Epidermal melanocyte (primary cell): Measurements from ENCODE around the gene TLE7.

Experiments
- DNase-seq: peaks from one replicate; pipeline ENCODE4 v3.0.0; 2011; ENCODE audit warnings: low spot score; ENCODE audit not compliant: insufficient read length

TLE7 gene

DNA sequence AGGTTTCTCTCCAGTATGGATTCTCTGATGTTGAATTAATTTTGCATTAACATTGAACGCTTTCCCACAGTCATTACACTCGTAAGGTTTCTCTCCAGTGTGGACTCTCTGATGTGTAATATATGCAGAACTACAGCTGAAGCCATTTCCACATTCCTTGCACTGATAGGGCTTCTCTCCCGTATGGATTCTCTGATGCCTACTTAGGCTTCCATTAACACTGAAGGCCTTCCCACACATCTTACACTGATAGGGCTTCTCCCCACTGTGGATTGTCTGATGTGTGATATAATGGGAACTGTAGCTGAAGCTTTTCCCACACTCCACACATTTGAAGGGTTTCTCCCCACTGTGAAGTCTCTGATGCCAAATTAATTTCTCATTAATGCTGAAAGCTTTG, 7.2 kb upstream of the TLE7 start:
- DNase-seq: no peak

DNA sequence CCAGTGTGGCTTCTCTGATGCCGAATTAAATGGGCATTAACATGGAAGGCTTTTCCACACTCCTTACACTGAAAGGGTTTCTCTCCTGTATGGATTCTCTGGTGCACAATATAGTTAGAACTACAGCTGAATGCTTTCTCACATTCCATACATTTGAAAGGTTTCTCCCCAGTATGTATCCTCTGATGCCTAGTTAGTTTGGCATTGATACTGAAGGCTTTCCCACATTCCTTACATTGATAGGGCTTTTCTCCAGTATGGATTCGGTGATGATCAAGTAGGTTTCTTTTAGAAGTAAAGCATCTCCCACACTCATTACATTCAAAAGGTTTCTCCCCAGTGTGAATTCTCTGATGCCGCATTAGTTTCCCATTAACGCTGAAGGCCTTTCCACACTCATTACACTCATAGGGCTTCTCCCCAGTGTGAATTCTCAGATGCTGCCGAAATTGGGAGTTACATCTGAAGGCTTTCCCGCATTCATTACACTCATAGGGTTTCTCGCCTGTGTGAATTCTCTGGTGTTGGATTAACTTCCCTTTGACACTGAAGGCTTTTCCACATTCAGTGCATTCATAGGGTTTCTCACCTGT, 6.5 kb upstream of the TLE7 start:
- no peak for DNase-seq

DNA sequence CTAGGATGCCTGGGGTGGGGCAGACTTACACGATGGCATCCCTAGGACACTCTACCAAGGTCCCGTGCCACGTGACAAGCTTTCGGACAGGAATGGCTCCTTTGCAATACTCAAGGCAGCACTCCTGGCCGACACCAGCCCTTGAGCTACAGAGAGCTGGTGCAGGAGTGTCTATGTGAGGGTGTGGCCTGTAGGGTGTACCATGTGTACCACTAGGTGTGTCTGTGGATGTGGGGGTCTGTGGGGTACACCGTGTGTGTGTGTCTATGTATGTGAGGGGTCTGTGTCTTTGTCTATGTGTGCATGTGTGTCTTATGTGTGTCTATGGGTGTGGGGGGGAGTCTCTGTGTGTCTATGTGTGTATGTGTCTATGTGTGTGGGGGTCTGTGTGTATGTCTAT, 1.9 kb upstream of the TLE7 start:
- DNase-seq: no peak

DNA sequence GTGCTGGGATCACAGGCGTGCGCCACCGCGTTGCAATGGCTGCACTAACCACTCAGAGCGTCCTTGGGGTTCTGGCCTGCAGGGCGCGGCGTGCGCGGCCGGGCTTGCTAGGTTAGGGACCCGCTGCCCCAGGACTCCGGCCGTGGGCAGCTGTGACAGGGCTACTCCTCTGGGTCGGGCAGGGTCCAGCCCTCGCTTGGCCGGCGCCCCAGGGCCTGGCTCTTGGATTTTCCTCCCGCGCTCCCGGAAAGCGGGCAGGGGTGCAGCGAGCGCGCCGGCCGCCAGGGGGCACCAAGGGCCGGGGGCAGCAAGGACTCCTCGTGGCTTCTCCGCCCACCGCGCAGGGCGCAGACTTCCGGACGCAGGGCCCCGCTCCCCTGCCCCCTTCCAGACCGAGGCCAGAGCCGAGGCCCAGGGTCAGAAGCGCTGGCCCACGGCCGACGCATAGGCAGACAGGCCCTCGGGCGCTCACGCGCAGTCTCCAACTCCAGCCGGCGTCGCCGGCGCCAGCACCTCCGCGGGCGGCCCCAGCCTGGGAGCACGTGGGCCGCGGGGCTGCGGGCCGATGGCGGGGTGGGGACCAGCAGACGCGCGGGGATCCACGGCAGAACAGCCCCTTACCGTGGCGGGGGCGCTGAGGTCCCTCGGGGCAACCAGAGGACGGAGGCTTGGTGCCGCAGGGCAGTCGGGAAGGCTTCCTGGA, 355 bp downstream of the TLE7 start:
- DNase-seq: no peak

DNA sequence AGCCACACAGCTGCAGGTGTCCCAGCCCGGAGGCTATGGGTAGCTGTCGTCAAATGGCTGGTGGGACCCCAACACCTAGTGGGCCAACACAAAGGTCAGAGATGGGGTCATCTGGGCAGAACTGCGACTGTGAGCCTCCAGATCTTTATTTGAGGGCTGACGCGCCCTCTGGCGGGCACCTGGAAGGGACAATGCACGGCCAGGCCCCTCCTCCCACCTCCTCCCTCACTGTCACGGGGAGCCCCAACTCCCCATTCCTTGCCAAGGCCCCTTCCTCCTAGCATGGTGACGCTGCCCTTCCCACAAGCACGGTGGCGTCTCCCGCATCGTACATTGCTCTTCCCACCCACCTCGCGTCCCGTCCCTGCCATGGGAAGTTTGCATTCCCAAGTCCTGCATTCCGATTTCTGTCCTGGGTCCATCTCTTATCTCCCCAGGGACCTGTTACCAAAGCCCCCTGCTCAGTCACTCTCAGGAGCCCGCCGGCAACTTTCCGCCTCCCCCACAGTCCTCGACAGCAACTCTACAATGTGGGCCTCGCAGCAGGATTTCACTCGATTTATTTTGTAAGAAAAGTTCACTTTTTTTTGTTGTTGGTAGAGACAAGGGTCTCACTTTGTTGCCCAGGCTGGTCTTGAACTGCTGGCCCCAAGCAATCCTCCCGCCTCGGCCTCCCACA, 1.0 kb downstream of the TLE7 start:
- no peak for DNase-seq

DNA sequence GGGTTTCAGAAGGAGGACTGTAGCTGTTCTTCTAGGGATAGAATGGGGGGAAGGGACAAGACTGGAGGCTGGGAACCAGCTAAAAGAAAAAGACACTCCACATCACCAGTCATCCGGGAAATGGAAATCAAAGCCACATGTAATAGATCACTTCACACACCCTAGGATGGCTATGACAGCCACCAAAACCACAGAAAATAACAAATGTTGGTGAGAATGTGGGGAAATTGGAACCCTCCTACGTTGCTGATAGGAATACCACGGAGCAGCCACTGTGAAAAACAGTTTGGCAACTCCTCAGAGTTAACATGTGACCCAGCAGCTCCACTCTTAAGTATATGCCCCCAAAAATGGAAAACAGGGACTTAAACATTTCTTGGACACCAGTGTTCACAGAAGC, 2.3 kb downstream of the TLE7 start:
- DNase-seq: no peak

DNA sequence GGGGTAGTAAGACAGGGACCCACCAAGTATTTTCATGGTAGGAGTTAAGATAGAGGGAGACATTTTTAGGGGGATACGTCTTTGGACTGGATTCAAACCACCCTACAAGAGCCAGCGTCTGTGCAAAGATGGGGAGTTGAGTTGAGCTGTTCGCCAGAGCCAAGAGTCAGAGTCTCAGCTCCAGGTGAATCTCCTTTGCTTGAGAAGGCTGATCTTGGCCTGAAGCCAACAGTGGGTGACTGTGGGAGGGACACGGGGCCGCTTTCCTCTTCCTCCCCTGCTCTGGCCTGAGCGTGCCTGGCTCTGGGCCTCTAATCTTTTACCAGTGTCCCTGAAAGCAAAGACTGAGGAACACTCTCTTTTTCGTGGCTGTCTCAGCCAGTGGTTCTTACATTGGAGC, 5.4 kb downstream of the TLE7 start:
- no peak for DNase-seq

DNA sequence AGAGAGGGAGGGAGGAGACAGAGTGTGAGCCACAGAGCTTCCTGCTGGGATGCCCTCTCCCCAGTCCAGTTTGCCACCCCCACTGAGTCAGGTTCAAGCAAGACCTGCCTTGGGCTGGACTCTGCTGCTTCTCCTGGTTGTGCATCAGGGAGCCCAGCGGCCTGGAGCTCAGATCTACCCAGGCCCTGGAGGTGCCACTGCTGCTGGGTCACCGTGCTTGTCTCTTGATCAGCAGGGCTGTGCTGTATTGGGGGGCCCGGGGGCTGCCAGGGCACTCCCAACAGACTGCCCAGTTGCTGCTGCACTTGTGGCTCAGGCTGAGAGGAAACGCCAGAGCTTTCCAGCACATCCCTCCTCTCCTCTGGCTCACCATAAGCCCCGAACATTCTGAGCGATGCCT, 8.9 kb downstream of the TLE7 start:
- no peak for DNase-seq

DNA sequence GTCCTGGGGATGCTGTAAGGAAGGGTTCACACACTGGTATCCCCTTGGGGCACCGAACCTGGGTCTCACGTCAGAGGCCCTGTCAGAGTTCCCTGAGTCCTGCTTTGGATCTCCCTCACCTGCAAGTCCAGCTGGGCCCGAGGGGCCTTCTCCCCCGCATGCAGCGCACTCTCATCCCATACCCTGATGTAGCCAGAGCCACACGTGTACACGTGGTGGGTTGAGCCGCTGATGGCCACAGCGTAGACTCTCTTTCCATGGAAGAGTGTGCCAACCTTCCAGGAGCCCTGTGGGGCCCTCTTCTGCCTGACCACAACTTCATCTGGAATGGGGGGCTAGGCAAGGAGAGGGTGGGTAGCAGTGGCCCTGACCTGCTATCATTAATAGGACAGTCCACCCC, 9.9 kb downstream of the TLE7 start:
- DNase-seq: no peak

DNA sequence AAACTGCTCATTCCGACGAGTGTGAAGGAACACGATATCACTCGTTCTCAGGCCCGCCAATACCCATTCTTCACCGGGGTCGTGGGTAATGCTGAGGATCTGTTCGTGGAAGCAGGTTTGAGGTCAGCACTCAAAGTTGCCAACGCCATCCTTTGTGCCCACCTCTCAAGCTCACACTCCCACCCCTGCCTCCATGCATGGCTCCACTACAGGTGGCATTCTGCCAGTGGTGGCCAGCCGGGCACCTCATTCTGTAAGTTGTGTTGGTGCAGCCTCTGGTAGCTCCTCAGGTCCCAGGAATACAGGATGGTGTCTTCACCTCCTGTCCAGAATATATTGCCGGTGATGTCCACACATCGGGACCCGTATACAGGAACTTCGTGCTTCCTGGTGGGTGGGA, 10.7 kb downstream of the TLE7 start:
- no peak for DNase-seq

DNA sequence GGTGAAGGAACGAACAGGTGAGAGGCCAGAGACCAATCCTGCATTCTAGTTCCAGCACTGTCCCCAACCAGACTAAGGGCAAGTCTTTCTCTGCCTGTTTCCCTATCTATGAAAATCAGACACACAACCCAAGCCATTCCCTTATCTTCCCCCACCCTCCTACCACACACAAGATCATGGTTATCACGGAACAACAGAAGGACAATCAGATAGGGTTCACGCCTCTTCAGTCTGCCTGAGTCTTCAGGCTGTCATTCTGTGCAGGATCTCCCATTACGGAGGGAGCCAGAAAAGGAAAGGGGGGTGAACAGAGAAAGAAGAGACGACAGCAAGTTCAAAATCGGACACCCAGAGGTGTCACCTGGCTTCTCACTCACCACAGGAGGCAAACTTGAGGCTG, 11.1 kb downstream of the TLE7 start:
- DNase-seq: no peak

DNA sequence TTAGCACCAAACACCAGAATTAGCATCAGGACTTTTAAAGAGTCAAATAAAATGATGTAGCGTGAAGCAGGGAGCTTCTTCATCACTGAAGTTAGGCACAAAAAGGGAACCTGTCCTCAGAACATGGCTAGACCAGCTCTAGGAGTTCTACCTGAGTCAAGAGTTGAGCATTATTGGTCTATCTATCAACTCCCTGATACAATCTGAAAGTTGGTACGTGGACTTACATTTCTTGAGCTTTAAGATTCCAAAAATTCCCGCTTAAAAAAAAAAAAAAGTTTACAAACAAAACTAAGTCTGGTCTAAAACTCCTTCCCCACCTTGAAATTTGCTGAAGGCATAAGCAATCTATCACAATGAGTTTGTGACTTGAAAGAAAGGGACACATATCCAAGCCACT, 12.3 kb downstream of the TLE7 start:
- DNase-seq: no peak

DNA sequence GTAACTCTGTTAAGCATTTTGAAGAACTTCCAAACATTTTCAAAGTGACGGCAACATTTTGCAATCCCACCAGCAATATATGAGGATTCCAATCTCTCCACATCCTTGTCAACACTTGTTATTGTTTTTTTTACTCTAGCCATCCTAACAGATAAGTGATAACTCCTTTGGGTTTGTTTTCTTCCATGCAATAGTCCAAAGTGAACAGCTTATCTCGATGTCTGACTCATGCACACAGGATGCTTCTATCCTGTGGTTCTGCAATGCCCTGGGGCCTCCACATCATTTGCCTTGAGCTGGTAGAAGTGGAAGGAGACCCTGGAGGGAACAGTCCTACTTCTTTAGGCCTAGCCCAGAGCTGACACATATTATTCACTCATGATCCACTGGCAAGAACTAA, 13.0 kb downstream of the TLE7 start:
- no peak for DNase-seq

DNA sequence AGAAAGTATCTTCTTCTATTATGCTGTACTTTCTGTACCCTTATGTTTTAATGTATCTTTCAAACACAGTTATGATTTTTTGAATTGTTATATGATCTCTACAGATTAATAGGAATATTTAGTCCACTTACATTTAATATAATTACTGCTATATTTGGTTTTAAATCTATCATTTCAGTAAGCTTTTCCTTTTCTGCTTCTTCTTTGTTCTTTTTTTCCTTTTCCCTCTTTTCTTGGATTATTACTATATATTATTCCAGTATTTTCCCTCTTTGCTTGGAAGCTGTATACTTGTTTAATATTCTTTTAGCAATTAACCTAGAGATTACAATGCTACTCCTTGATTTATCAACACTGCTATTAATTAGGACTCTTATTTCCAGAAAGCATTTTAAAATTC, 13.5 kb downstream of the TLE7 start:
- DNase-seq: no peak

DNA sequence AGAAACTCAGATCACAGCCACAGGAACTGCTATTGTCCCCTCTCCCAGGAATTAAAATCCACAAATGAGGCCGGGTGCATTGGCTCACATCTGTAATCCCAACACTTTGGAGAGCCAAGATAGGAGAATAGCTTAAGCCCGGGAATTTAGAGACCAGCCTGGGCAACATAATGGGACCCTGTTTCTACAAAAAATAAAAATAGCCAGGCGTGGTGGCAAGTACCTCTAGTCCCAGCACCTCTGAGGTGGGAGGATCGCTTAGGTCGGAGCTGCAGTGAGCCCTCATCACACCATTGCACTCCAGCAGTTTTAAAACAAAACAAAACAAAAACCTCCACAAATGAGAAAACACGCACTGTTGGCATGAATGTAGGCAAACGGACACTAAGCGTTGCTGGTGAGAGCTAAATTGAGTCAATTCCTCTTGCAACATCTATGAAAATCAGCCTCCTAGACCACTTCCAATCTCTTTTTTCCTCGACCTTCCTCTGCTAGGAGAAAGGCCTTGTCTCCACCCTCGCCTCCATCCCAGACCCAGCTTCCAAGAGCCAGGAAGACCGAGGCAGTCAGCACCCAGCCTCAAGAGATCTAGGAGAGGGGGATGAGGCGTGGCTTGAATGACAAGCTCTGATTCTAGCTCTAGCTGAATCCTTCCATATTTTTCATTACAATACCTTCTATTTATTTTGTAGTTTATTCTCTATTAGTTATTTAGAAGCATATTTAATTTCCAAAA, 14.8 kb downstream of the TLE7 start:
- no peak for DNase-seq

DNA sequence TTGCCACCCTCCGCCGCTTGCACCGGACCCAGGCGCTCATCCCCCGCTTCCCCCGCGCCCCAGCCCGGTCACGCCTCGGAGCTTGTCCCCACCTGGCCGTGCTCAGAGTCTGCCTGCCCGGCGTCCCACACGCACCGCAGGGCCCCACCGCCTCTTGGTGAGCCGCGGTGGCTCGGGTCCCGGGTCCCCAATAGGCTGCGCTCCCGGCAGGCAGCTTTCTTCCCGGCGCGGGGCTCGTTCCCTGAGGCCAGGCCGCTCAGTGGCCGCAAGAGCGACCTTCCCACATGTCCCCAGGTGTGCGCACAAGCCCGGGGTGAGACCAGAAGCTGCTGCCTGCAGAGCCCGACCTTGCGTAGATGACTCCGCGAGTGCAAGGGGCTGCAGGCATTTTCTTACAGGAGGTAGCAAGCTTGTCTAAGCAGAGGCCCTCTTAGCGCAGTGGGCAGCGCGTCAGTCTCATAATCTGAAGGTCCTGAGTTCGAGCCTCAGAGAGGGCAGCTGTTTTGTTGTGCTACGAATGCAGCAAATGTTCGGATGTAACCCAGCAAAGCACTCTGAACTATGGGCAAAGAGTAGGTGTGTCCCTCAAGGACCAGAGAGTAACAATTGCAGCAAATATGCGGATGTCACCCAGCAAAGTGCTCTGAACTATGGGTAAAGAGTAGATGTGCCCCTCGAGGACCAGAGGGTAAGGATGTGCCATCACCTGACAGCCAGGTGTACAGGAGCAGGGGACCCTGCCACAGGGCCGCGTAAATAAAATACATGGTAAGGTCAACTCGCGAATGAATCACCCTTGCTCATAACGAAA, 15.6 kb downstream of the TLE7 start:
- DNase-seq: no peak

DNA sequence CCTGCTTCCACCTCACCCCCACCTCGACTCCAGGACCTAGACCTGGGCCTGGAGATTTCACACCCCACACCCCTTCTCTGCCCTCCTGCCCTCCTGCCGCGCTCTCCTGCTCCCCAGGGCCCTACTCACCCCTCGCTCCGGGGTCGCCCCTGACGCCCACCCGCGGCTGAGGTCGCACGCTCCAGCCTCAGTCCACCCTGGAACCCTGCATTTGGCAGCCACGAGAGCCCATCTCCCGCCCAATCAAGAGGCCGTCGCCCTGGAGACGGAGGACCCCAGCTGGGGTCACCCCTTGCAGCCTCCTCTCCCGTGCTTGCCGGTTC, 16.1 kb downstream of the TLE7 start:
- DNase-seq: no peak

DNA sequence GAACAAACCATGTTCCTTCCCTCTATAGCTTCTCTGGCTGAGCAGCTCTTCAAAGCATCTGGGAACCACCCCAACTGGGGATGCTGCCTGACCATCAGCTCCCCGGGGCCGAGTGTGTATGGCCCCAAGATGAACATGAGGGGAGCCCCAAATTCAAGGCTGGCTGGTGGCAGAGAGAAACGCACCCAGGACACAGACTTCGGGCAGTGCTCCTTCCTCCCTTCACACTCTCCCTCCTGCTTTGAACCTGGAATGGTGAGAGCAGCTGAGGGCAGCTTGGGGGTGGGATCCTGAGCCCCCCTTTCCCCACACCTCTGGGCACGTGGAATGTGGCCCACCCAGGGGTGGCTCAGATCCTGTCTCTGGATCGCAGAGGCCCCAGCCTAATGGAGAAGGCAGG, 17.2 kb downstream of the TLE7 start:
- DNase-seq: no peak

DNA sequence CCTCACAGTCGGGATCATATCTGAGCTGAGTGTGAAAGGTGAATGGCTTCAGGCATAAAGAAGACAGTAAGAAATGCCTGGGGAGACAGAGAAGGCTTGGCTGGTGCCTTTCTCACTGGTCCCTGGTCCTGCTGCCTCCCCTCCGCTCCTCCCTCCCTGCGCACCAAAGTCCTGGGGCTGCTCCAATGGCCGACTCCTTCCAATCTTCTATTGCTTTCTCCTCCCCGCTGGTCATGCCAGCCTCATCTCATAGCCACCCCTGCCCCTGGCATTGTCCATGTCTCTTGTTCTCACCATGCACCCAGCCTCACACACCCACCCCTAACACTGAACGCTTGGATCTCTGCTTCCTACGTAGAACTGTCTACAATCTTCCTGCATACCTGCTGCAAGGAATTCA, 18.0 kb downstream of the TLE7 start:
- DNase-seq: no peak

DNA sequence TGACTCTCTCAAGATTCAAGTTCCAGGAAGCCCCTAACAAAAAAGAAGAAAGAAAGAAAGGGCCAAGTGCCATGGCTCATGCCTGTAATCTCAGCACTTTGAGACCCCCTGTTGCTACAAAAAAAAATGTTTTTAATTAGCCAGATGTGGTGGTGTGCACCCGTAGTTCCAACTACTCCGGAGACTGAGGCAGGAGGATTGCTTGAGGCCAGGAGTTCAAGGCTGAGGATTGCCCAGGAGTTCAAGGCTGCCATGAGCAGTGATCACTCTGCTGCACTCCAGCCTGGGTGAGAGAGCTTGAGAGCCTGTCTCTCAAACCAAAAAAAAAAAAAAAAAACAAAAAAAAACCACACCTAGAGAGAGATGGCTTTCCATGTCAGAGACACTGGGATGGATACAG, 18.8 kb downstream of the TLE7 start:
- no peak for DNase-seq

DNA sequence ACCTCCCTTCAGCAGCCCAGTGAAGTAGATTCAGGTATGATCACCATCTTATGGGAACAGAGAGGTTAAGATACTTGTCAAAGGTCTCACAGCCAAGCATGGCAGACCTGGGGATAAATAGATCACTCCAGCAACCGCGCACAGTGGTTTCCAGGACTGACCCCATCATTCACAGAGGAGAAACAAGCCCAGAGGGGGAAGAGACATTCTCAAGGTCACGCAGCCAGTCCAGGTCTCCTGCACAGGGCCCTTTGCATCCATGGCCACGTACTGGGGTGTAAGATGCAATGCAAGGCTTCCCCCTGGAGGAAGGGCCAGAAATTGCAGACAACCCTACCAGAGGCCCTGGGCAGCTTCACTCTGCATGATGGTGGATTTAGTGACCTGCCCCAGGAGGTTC, 19.9 kb downstream of the TLE7 start:
- no peak for DNase-seq

DNA sequence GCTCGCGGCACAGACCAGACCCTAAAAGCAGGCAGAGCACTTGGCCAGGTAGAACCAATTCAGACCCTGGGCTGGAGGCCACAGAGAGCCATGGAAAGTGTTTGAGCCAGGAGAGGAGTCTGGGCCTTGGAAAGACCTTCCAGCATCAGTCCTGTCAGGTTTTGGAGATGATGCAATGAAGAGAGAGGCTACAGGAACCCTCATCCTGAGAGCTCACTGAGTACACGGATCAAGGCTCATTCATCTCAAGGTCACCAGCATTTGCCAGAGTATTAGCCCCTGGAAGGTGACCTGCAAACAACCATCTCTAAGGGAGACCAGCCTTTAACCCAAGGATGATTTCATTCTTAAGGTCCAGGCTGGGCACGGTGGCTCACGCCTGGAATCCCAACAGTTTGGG, 27.8 kb downstream of the TLE7 start:
- no peak for DNase-seq
